GM19328 (cell line): ENCODE results near the gene GOLM1.

Experiments
- ATAC-seq: cut with Tn5 transposase; IDR thresholded peaks from one replicate; pipeline ENCODE4 v1.9.1; 2021; ENCODE audit warnings: mild to moderate bottlenecking, moderate library complexity; ENCODE audit not compliant: unreplicated experiment

GOLM1 gene

DNA sequence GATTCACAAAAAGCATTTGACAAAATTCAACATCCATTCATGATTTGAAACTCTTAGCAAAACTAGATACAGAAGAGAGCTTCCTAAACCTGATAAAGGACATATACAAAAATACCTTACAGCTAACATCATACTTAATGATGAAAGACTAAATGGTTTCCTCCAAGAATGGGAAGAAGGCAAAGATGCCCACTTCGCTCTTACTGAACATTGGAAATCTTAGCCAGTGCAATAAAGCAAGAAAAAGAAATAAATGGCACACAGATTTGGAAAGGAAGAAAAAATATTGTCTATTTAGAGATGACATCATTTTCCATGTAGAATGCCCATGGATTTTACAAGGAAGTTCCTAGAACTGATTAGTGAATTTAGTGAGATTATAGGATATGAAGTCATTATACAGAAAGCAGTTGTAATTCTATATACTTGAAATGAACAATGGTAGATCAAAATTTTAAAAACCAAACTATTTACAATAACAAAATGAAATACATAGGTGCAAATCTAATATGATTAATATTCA is 94.0 kb downstream of the GOLM1 start:
- no peak for ATAC-seq

DNA sequence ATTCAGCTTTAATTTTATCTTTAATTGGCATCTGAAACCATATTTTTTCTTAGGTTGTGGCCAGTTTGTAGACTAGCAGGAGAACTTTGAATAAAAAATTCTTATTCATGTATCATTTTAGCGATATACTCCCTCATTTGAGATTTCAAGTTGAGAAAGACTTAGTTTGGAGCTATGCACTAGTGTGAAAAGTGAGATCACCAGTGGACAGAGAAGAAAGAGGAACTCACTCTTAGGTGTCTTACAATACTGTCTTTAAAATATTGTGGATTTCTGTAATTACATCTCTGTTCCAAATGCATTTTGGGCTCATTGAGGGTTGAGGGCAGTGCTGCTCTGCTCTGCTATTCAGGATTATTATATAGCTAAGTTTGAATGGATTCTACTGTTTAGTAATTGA is 103.8 kb downstream of the GOLM1 start:
- ATAC-seq: no peak

DNA sequence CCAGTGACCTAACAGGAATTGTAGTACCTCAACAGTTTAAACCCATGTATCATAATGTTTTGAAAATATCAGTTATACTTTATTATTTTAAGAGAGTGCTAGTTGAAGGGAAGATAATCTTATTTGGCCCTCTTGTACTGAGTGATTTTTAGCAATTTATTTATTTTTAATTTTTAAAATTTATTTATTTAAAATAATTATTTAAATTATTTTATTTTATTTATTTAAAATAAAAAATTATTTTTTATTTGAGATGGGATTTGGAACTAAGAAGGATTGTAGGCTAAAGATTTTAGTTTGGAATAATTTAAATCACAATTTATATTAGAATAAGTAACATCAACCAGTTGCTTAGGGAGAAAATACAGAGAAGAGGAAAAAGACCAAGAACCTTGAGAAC is 104.3 kb downstream of the GOLM1 start:
- no peak for ATAC-seq

DNA sequence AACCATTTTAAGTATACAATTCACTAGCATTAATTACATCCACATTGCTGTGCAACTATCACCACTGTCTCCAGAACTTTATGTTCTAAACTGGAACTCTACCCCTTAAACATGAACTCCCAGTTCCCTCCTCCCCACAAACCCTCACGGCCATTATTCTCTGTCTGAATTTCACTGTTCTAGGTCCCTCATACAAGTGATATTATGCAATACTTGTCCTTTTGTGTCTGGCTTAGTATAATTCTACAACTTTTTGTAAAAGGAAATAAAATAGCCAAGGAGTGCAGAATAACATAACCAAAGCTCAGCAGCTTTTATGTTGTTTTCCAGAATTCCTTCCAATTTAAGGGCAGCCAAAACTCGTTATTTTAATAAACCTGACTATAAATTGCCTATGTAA is 105.2 kb downstream of the GOLM1 start:
- no peak for ATAC-seq

DNA sequence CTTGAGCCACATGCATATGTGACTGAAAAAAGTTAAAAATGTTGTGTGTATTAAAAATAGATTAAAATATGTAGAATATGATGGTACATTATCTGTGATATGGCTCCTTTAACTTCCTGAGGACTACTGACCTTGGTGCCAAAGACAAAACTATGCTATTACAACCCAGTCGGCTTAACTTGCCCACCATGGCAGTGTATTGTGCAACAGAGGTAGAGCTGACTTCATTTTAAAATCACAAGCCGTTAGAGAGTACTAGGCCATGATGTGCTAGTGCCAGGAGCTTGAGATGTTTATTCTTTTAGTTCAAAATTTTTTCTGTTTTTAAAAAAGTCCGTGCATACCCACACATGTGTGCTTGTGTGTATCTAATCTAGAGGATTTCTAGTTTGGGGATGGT is 112.1 kb downstream of the GOLM1 start:
- ATAC-seq: no peak

DNA sequence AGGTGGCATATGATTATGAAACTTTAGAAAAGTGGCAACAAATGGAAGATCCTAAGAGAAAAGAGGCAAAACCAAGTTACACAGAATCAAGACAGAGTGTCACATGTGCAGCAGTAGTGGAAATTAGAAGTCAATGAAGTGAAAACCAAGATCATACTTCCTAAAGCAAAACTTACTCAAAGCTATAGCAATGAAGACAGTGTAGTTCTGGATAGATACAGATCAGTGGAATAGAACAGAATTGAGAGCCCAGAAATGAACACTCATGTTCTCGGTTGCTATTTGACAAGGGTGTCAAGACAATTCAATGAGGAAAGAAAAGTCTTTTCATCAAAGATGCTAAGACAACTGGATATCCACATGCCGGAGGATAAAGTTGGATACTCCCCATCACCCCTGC is 114.9 kb downstream of the GOLM1 start:
- ATAC-seq: no peak

DNA sequence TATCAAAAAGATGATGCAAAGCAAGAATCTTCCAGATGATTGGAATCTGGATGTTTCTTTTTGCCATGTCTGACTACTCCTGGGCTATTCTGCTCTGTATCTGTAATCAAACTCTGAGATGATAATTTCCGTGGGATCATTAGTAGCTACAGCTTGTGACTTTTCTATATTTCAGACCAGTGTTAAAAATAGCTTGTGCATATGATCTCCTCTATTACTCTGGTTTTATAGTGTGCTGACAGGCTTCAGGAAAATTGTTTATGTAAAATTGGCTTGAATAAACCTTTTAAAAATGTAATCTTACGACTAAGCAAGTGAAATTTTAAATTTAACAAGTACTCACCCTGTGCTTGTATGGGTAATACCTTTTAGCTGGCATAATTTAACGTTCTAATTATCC is 118.0 kb downstream of the GOLM1 start:
- ATAC-seq: no peak

DNA sequence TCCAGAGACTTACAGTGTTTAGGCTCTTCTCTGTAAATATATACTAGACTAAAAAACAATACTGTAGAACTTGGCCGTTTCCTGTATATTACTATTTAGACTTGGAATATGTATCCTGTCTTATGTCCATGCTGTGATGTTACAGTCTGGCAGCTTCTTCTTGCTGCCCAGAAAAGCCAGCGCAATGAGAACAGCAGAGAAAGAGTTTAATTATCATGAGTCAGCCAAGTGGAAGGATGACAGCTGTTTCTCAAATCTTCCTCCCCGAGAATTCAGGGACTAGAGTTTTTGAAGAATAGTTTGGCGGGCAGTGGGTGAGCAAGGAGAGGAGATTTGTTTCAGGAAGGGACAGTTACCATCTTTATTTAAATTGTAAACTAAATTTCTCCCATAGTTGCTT is 120.9 kb downstream of the GOLM1 start:
- ATAC-seq: no peak
